ENCODE data around the gene OR10A3. TPM values are rescaled to one million over a fixed set of nuclear protein-coding genes. Genes with fewer than 3 reads are reported as not detected.

OR10A3 gene
- total RNA-seq, 1 donor from 2014 or later, result not detected

DNA sequence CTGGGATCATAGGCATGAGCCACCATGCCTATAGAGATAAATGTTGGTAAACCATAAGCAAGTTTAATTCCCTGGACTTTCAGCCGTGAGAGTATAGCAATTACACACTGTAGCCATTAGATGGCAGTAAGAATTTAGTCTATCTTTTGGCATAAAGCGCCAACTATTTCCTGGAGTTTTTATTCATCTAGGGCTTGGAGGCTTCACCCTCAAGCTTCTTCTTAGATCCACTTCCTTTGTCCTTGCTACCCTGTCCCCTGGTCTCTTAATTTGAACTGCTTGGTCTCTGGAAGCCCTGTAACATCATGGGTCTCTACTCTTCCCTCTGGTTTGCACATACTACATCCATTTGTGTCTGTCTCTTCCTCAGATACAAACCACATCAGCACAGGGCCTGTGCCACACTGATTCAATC lies 48.7 kb downstream of the OR10A3 start:
- no peak for DNase-seq (ENCODE audit: low spot score)

DNA sequence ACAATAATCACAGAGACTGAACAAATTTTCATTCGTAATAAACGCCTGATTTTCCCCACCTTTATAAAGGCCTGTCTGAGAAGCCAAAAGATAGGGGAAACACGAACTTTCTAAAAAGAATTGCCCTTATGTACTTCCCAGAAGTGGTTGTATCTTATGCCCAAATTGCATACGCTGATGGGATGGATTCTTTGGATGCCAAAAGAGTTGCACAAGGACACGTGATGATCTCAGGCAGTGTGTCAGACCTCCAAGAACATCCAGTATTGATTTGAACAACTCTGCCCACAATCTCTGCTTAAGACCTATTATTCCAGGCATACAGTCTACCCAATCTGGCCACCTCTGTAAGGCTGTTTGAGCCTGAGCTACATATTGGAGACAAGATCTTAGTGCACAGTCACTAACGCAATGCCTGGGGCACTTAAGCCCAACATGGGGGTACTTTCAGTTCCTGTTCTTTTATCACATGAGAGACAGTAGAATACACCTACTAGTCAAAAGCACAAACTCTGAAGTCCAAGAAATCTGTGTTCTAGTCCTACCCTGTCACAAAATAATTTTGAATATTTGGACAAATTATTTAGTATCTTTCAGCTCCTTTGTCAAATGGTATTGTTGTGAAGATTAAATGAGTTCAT lies 49.3 kb downstream of the OR10A3 start:
- no peak for DNase-seq (ENCODE audit: low spot score)

GRCh38 chr11:7890417-7891172 lies 50.9 kb downstream of the OR10A3 start:
- no peak for DNase-seq (ENCODE audit: low spot score)

DNA sequence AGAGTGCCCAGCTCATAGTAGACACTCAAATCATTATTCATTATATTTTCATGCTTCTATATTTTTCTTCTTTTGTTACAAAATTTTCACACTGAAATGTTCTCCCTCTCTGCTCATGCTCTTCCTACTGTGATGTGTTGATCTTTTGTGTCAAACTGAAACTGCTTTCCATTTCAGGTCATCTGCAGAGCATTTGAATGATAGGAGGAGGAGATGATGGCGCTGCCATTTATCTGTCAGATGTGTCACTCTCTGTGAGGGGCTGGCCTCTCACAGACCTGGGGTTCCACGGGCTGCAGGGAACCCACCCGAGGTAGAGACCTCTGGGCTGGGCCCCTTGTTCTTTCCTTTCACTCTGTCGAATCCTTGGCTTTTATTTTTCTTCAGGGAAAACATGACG lies 51.5 kb downstream of the OR10A3 start:
- no peak for DNase-seq (ENCODE audit: low spot score)

Other genes with a start within 250 kb of the OR10A3 start
- gene OVCH2, start 235.2 kb downstream of the OR10A3 start, total RNA-seq, result 9.4 TPM
- 5.6 TPM for gene OR5P2, start 144.8 kb downstream of the OR10A3 start, total RNA-seq
- gene OR5P3, start 110.9 kb downstream of the OR10A3 start, total RNA-seq, result 7.0 TPM
- not detected for gene OR10A6, start 10.4 kb downstream of the OR10A3 start, total RNA-seq
- not detected for gene NLRP10, start 23.7 kb upstream of the OR10A3 start, total RNA-seq
- 247 TPM for gene EIF3F, start 45.6 kb upstream of the OR10A3 start, total RNA-seq
- gene TUB, start 139.5 kb upstream of the OR10A3 start, total RNA-seq, result 10.6 TPM
- 60.8 TPM for gene RIC3, start 227.3 kb upstream of the OR10A3 start, total RNA-seq

Data from ureter (tissue), 1 donor.